NAMALWA (cell line): ENCODE results near the gene PSORS1C1.
A peak's percentile ranks its signal among the peaks of the same experiment; 100 is the strongest.
"Not testable (repeated sequence)": the region's sequence is repeated elsewhere in the genome, so short reads cannot be mapped to it uniquely, and the experiment has no call there.

Source experiments
- DNase-seq: peaks from one replicate; pipeline ENCODE4 v3.0.0-alpha.2; 2015; ENCODE audit warnings: low spot score

The PSORS1C1 gene

DNA sequence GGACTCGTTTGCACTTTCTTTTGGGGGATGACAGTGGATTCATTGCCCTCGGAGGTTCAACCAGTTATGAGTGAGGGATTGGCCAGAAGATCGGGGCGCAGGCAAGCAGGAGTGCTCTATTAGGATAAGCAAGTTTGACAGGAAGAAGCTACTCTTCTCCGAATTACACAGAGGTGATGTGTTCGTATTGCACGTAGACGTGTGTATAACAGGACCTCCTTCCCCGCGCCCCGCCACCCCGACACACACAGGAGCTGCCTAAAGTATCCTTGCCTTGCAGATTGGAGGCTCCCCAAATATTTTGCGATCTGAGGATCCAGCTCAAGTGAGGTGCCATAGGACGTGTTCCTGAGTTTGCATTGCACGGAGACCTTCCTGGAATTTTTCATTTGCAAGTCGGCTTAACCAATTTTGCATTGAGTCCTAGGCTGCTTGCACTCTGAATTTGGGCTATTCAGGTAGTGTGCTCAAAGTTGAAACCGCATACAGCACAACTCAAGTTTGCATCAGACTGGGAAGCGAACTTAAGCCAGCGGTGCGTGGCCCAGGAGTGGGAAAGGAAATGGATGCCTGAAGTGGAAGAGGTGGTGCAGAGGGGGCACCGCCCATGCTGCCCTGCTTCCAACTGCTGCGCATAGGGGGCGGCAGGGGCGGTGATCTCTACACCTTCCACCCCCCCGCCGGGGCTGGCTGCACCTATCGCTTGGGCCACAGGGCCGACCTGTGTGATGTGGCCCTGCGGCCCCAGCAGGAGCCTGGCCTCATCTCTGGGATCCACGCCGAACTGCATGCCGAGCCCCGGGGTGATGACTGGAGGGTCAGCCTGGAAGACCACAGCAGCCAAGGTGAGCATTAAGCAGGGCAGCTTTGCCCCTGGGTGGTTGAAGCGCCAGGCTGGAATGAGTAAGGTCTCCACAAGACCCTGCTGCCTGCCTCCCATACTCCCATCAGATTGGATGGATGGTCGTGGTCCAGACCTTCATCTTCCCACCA lies 44.6 kb downstream of the PSORS1C1 start:
- no peak for DNase-seq

DNA sequence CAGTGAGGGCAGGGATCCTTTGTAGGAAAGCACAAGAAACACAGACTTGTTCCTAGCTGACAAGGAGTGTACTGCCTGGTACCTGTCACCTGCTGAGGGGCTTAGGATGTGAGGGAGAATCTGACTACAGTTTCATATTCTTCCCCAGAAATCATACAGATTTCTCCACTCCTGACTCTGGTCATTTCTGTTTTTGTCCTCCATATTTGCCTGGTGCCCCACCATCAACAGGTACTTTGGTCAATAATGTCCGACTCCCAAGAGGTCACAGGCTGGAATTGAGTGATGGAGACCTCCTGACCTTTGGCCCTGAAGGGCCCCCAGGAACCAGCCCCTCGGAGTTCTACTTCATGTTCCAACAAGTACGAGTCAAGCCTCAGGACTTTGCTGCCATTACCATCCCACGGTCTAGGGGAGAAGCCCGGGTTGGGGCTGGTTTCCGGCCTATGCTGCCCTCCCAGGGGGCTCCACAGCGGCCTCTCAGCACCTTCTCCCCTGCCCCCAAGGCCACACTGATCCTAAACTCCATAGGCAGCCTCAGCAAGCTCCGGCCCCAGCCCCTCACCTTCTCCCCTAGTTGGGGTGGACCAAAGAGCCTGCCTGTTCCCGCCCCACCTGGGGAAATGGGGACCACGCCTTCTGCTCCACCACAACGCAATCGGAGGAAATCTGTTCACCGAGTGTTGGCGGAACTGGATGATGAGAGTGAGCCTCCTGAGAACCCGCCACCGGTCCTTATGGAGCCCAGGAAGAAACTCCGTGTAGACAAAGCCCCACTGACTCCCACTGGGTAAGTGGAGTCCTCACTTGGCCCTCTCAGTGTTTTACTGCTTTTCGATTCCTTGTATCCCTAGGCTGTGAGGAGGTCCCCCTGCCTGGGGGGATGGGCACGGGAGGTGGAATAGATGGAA lies 46.9 kb downstream of the PSORS1C1 start:
- no peak for DNase-seq

DNA sequence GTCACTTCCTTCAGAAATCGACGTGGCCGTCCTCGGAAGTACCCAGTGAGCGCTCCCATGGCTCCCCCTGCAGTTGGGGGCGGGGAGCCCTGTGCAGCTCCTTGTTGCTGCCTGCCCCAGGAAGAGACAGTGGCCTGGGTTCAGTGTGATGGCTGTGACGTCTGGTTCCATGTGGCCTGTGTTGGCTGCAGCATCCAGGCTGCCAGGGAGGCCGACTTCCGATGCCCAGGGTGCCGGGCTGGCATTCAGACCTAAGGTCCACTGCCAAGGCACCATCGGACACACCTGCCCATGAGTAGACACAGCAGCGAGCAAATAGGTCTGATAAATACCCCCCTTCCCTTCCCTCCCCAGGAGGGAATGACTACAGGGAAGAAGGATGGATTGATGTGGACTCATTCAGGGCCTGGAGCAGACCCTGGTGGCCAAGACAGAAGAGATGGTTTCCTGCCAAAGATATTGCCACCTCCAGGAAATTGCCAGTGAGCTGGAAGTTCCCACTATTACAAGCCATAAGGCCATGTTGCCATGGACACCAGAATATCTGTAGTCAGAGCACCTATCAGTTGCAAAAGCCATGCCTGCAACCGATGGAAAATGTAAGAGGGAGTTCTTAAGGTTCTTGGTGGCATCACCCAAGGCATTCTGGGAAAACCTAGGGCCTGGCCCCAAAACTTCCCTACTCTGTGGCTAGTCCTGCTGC lies 48.0 kb downstream of the PSORS1C1 start:
- DNase-seq, result no peak

DNA sequence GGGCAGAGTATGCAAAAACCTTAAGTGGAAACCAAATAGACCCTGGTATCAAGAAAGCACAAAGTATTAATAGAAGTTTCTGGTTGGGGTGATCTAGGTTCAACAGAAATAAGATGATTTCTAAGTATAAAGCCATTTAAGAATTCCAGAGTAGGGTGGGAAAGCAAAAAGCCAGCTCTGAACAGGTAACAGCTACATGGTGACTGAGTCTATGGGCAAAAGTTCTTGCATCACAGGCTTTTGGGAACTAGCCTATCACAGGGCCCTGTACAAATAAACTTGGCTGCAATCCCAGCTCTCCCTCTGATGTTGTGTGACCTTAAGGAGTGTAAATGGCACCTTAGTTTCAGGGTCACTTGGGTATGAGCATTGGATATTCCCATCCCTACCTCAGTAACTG lies 49.3 kb downstream of the PSORS1C1 start:
- DNase-seq, result no peak

DNA sequence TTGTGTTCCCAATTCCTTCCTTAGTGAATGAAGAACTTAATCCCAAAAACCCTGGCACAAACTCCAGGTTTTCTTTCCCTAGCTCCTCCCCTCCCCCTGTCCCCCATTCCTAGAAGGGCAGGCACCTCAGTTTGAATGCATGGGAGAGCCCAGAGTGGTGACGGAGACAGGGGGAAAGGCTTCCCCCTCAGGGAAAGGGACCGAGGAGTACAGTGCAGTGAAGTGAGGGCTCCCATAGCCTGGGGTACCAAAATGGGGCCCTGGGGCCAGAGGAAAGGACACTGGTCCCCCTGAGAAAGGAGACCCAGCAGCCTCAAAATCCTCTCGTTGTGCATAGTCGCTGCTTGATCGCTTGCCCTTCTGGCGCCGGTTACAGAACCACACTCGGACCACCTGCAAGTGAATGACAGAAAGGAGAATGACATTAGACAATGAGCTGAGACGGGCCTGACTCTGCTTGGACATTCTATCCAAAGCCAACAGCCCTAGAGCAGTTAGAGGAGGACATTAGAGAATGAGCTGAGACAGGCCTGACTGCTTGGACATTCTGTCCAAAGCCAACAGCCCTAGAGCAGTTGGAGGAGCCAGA lies 50.0 kb downstream of the PSORS1C1 start:
- DNase-seq, result not testable (repeated sequence)

DNA sequence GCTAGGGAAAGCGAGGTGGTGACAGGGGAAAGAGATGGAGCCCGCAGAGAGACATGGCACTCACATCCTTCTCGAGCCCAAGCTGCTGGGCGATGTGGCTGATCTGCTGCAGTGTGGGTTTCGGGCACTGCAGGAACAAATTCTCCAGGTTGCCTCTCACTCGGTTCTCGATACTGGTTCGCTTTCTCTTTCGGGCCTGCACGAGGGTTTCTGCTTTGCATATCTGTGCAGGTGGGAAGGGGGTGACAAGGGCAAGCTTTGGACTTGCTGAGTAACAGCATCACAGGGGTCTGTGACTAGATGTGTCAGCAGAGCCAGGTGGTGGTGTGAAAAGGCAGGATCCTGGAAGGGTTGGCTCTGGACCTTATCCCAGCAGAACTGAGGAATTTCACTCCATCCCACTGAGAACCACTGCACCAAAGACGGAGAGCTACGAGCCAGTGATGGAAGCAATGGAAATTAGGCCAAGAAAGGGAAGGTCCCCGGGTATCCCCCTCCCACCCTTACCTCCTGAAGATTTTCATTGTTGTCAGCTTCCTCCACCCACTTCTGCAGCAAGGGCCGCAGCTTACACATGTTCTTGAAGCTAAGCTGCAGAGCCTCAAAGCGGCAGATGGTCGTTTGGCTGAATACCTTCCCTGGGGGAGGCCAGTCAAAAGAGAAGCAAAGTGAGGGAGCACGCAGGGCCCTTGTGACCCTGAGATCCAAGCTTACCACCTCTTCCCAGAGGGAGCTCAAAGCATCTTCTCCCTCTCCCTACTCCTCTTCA lies 50.6 kb downstream of the PSORS1C1 start:
- peak; percentile 34 for DNase-seq

DNA sequence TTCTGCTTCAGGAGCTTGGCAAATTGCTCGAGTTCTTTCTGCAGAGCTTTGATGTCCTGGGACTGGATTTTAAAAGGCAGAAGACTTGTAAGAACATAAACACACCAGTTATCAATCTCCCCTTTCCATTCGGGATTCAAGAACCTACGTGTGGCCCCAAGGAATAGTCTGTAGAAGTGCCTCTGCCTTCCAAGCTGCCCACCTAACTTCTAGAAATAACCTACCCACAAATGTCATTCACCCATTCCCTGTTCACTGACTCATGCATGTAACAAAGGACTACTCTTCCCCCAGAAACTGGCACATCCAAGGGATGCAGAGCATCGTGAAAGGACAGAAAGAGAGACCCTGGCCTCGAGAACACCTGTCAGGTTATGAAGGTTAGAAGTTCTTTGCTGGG lies 51.4 kb downstream of the PSORS1C1 start:
- DNase-seq, result no peak

DNA sequence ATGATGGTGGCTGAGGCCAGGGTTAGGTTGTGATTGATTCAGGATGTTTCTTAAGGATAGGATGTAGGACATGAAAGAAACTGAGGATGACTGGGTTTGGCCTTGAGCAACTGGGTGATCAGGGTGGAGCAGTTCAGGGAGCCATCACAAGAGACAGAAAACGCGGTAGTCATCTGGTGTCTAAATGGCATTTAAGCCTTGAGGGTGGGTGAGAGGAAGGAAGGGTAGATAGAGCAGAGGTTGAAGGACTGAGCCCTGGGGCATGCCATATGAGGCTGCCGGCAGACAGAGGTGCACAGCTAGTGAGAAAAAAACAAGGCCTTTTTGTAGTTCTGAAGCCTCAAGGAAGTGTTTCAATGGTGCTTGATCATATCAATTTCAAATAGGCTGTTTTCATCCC lies 54.0 kb downstream of the PSORS1C1 start:
- no peak for DNase-seq

DNA sequence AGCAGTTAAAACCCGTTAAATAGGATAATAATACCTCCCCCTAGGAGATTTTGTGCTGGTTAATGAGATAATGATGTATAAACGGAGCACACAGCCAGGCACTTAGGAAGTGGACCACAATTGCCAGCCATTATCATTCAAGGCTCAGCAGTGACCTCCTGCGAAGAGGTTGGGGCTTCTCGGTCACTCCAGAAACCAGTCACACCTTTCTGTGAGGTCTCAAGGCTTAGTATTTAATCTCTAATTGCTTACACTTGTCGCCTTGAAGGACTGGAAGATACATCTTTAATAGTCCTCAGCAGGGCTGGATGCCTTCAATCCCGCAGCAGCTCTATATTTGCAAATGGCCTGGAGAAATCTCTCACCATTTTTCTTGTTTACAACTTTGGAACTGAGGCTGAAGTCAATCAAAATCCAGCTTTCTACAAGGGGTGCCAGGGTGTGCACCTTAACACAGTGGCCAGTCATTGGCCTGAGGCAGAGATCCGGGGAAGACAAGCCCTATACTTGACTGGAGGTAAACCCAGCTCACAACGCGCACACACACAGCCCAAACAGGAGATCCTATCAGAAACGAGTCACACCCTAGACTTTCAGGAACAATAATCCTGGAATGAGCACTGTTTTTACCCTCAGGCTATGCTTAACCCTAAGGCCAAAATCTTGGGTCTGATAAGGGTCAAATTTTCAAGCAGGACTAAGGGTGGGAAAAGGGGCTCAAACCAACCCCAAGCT lies 54.7 kb downstream of the PSORS1C1 start:
- no peak for DNase-seq

DNA sequence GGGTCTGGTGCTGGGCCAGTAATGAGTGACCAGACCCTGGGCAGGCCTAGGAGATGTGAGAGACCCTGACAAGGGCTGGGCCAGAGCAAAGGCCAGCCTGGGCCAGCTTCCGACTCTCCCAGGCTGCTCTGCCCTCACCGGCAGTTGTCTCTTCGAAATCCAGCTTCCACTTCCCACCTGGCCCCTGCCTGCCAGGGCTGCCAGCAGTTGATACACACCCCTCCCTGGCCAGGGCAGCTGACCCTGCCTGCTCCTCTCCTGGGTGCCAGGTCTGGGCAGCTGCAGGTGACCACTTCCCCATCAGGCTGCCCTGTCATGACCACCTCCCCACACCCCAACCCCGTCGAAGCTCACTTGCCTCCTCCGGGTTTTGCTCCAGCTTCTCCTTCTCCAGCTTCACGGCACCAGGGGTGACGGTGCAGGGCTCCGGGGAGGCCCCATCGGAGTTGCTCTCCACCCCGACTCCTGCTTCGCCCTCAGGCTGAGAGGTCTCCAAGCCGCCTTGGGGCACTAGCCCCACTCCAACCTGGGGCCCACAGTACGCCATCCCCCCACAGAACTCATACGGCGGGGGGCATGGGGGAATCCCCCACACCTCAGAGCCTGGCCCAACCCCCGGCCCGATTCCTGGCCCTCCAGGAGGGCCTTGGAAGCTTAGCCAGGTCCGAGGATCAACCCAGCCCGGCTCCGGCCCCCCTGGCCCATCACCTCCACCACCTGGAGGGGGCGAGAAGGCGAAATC lies 55.4 kb downstream of the PSORS1C1 start:
- DNase-seq, result not testable (repeated sequence)

DNA sequence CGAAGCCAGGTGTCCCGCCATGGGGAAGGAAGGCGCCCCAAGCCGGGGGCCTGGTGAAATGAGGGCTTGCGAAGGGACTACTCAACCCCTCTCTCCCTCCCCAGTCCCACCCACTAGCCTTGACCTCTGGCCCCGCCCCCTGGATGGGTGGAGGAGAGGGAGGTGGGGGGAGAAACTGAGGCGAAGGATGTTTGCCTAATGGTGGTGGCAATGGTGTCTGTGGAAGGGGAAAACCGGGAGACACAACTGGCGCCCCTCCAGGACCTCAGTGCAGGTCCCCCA lies 55.9 kb downstream of the PSORS1C1 start, which contains the start of gene POU5F1:
TSS of gene POU5F1 (minus strand) at position 83 of the 282 bp plus-strand sequence. CDS start at position 21, 62 bp downstream.
- DNase-seq, result no peak

DNA sequence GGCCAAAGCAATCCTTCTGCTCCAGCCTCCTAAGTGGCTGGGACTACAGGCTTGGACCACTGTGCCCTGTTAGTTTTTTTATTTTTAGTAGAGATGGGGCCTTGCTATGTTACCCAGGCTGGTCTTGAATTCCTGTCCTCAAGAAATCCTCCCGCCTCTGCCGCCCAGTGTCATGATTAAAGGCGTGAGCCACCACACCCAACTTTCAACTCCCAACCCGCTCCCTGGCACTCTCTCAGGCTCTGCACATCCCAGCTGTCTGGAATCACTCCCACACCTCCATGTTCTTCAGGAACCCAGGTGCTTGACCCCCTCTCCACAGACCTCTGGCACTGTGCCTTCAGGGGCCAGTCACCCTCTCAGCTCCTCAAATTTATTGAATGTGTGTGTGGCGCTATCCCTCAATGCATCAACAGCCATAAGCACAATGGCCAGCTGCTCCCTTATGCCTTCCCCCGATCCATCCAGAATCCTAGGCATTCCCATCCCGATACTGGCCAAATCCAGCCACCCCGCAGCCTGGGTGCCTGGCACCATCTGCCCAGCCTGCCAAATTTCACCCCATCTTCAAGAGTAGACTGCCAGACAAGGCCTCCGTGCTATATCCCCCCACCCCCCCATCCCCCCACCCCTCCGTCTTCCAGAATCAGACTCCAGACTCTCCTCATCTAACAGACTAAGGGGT lies 56.5 kb downstream of the PSORS1C1 start:
- no peak for DNase-seq

DNA sequence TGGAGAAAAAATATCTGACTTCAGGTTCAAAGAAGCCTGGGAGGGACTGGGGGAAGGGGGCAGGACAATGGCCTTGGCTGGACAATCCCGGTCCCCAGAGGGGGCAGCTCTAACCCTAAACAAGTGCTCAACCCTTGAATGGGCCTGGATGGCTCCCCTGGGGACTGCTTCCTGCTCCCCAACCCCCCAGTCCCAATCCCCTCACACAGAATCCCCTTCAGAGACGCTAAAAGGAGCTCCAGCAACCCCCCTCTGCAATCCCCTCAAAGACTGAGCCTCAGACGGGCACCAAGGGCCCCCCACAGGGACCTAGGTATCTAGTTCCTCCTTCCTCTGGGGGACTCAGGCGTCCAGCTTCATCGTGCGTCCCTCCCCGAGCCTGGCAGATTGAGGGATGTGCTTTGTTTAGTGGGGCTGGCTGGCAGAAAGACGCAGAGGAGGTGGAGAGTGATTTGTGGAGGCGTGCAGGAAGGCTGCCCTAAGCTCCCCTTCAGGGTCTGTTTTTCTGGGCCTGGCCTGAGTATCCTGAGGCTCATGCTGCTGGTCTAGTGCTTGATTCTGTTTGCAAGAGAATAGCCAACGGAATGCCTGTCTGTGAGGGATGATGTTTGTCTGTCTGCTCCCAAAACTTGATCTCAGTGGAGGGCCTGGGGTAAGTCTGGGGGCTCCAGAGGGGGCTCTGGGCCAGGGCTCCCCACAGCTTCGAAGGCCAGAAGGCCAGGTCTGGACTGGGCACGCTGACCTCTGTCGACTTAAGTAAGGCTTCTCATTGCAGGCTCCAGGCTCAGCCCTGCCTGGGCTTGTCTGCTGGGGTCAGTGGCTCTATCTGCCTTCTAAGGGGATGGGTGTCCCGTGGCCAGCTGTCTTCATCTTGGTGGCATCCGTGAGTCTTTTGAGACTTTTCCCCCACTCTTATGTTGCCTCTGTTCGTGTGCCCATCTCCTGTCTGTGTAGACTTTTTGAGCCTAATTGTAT lies 57.6 kb downstream of the PSORS1C1 start:
- no peak for DNase-seq

DNA sequence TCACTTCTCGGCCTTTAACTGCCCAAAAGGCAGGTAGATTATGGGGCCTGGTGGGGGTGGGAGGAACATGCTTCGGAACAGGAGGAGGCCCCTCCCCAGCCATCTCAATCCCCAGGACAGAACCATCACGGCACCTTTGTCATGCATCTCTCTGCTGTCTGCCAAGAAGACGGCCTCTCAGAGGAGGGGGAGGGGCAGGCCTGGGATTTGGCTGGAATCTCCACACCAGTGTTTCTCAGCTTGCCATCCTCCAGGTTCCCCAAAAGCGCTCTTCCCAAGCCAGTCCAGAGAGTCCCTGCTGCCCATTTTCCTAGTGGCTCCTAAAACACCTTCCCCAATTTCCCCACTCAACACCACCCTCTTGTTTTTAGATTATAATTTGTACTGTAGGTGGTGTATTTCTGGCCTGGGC lies 58.4 kb downstream of the PSORS1C1 start:
- DNase-seq, result no peak

DNA sequence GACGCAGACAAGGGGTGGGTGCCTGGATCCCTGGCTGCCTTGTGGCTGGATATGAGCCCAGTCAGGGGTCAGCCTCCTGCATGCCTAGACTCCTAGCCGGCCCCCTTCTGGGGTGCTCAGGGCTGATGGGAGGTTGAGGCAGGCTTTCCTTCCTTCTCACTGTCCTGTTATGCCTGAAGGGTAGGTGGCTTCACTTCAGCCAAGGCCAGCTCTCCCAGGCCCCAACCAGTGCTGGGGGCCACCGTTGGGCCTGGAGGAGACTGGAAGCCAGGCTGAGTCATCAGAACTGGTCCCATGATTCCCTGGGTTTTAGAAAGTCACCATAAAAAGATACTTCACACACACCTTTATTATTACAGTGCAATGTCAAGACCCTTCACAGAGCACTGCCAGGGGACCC lies 58.8 kb downstream of the PSORS1C1 start:
- no peak for DNase-seq

DNA sequence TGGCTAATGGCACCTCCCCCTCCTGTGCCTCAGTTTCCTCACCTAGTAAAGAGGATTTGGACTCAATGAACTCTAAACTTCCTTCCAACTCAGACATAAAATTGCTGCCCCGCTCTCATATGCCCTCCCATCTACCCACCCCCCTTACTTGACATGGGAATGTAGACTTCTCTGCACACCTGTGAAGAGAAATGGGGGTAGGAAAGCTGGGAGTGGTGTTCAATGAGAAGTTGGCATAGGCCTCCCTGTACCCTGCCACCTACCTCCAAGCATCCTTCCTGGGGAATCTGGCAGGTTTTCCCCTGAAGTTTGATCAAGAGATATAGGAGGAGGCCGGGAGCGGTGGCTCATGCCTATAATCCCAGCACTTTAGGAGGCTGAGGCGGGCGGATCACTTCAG lies 59.8 kb downstream of the PSORS1C1 start:
- DNase-seq, result no peak

DNA sequence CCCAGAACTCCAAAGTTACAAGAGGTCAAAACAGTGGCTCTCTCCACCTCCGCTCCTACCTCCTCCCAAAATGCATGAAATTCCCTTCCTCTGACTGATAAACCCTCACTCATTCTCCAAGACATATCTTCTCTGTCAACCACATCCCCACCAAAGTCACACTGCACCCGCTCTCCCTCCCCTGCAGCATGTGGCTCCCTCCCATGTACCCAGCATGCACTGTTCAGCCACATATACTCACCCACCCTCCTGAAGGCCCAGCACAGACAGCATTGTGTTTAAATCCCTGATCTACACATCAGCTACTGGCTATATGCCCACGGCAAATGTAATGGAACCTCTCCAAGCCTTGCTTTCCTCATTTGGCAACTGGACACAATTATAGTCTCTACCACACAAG lies 61.4 kb downstream of the PSORS1C1 start:
- no peak for DNase-seq
